ENCODE results near the gene IER5L. TPM values are rescaled to one million over a fixed set of nuclear protein-coding genes. Genes with fewer than 3 reads are reported as not detected.

IER5L gene
- total RNA-seq (2014; rRNA removed; shearing (Covaris generic)) (69.4 and 81.7 TPM in 2 replicates), polyA plus RNA-seq (2016; fragmentation: Nextera tagmentation; extraction: Ambion mirVana) (4.0 and 4.3 TPM in 2 replicates)

DNA sequence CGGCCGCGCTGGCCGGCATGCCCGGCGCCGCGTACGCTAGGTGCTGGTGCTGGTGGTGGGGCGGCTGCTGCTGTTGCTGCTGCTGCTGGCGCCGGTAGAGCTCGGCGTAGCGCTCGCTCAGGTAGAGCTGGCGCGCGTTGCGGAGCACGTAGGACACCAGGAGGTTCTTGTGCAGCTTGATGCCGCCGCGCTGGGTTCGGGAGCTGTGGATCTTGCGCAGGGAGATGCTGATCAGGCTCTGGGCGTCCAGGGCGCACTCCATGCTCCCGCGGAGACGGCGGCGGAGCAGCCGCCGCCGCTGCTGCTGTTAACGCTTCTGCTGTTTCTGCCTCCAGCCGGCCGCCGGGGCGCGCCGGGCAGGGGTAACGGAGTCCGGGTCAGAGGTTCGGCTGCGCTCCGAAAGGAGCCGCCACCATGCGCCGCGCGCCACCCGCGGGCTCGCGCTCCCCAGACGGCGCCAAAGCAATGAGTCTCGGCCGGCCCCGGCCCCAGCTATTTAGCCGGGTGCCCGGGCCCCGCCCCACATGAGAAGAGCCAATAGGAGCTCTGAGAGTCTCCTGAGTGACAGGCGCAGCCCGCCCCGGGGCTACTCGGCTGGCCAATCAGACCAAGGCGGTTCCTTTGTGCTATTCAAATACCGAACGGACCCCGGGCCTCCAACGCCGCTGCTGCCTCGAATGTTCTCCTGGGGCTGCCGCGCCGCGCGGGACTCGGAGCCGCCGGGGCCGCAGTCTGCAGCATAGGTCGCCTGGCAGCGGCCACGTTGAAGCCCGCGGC lies at the start of gene IER5L:
Gene IER5L, minus strand, starts transcription at position 471 of the 777 bp plus-strand sequence. Its CDS starts 209 bp downstream, at position 262.
- Histone ChIP-seq H3K4me1 (ENCODE audit: insufficient read depth) (peaks cover 9% of the 10 kb centered on the region), H3K27ac (peak within 1 kb of the TSS; percentile 97), H3K36me3 (ENCODE audit: low read depth) (no peaks in the 10 kb centered on the region), H2AFZ (no peak within 1 kb of the TSS), H3F3A (ENCODE audit: insufficient read depth) (peaks cover 16% of the 10 kb centered on the region), H3K27me3 (replicated peaks; ENCODE audit: insufficient read depth) (no peaks in the 10 kb centered on the region), H4K20me1 (ENCODE audit: insufficient read depth) (no peaks in the 10 kb centered on the region), H3K9ac (peak within 1 kb of the TSS; percentile 95), H3K79me2 (ENCODE audit: insufficient read depth) (peaks cover 26% of the 10 kb centered on the region), H3K9me3 (ENCODE audit: low read depth) (no peaks in the 10 kb centered on the region), H3K9me2 (ENCODE audit: insufficient read depth) (no peaks in the 10 kb centered on the region), H3K4me2 (ENCODE audit: unreplicated experiment) (peak within 1 kb of the TSS; percentile 87), H3K4me3 (peak within 1 kb of the TSS; percentile 99)
- WGBS, 2 experiments (ENCODE audit: low coverage in 1 of 2, low lambda C conversion rate in 2 of 2, missing lambda C conversion rate in 2 of 2) = 0% methylated on average over 68 to 85 of the region's 90 CpGs
- in situ Hi-C loops (cut with MboI) = loop anchor here (10.0 kb wide), 1 partner anchor 307 kb away; no protein-coding TSS in a partner anchor
- peak; percentile 97 for DNase-seq
- TF ChIP-seq EZH2 (IDR thresholded peaks at IDR 0.05; ENCODE audit: insufficient read depth, poor library complexity, severe bottlenecking) (no peak), EZH2phosphoT487 (IDR thresholded peaks at IDR 0.05; ENCODE audit: insufficient read depth, low read depth) (no peak)

GRCh38 chr9:129227843-129228189 lies 49.8 kb upstream of the IER5L start:
- WGBS, 2 experiments (ENCODE audit: low coverage in 1 of 2, low lambda C conversion rate in 2 of 2, missing lambda C conversion rate in 2 of 2) = 95 to 96% methylated on average over 10 of the region's 10 CpGs
- no peak overlapping the region for H3K4me3 ChIP-seq
- H3K4me2 ChIP-seq (ENCODE audit: unreplicated experiment) = no peak overlapping the region
- TF ChIP-seq EZH2phosphoT487 (IDR thresholded peaks at IDR 0.05; ENCODE audit: insufficient read depth, low read depth) (no peak), EZH2 (IDR thresholded peaks at IDR 0.05; ENCODE audit: insufficient read depth, poor library complexity, severe bottlenecking) (no peak)
- DNase-seq = no peak
- H2AFZ ChIP-seq = no peak overlapping the region
- H3F3A ChIP-seq (ENCODE audit: insufficient read depth) = 0 out of 2 replicates have a peak, but pooled peaks cover 4% of the 10 kb centered on the region
- no peak overlapping the region for H3K27ac ChIP-seq
- no peaks in the 10 kb centered on the region for H3K9me2 ChIP-seq (ENCODE audit: insufficient read depth)
- 0 out of 2 replicates have a peak, but pooled peaks cover 5% of the 10 kb centered on the region for H3K4me1 ChIP-seq (ENCODE audit: insufficient read depth)
- H3K9ac ChIP-seq = no peak overlapping the region
- no peaks in the 10 kb centered on the region for H3K79me2 ChIP-seq (ENCODE audit: insufficient read depth)
- no peaks in the 10 kb centered on the region for H4K20me1 ChIP-seq (ENCODE audit: insufficient read depth)
- H3K27me3 ChIP-seq (replicated peaks; ENCODE audit: insufficient read depth) = no peaks in the 10 kb centered on the region
- in situ Hi-C loops (cut with MboI) = no loop called here
- H3K36me3 ChIP-seq (ENCODE audit: low read depth) = no peaks in the 10 kb centered on the region
- no peaks in the 10 kb centered on the region for H3K9me3 ChIP-seq (ENCODE audit: low read depth)

DNA sequence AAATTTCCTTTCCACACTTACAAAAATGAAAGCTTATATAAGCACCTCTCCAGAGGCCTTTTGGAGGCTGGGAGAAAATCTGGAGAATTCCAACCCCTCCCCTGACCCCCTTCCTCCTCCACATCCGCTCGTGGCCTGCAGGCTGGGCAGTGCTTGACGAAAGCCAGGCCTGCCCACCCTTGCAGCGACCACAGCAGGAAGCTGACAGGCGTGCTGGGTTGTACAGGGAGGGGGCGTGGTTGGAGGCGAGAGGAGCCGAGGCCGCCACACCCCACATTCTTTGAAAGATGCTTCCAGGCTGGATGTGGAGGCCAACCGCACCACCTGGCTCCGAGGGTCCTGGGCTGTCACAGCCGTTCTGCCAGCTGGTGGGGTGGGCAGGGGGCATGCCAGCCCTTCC lies 47.8 kb upstream of the IER5L start:
- H3K27me3 ChIP-seq (replicated peaks; ENCODE audit: insufficient read depth) = no peaks in the 10 kb centered on the region
- 0 out of 2 replicates have a peak, but pooled peaks cover 4% of the 10 kb centered on the region for H3F3A ChIP-seq (ENCODE audit: insufficient read depth)
- H3K36me3 ChIP-seq (ENCODE audit: low read depth) = no peaks in the 10 kb centered on the region
- in situ Hi-C loops (cut with MboI) = no loop called here
- H3K9ac ChIP-seq = no peak overlapping the region
- TF ChIP-seq EZH2 (IDR thresholded peaks at IDR 0.05; ENCODE audit: insufficient read depth, poor library complexity, severe bottlenecking) (no peak), EZH2phosphoT487 (IDR thresholded peaks at IDR 0.05; ENCODE audit: insufficient read depth, low read depth) (no peak)
- H4K20me1 ChIP-seq (ENCODE audit: insufficient read depth) = no peaks in the 10 kb centered on the region
- H3K4me2 ChIP-seq (ENCODE audit: unreplicated experiment) = no peak overlapping the region
- no peaks in the 10 kb centered on the region for H3K79me2 ChIP-seq (ENCODE audit: insufficient read depth)
- H2AFZ ChIP-seq = peak overlapping the region; percentile 36; the same call in 1 of the 2 replicates
- H3K9me2 ChIP-seq (ENCODE audit: insufficient read depth) = no peaks in the 10 kb centered on the region
- peak; percentile 48 for DNase-seq
- H3K4me1 ChIP-seq (ENCODE audit: insufficient read depth) = 0 out of 2 replicates have a peak, but pooled peaks cover 5% of the 10 kb centered on the region
- 41 to 47% methylated on average over 12 of the region's 12 CpGs for WGBS, 2 experiments (ENCODE audit: low coverage in 1 of 2, low lambda C conversion rate in 2 of 2, missing lambda C conversion rate in 2 of 2)
- H3K9me3 ChIP-seq (ENCODE audit: low read depth) = no peaks in the 10 kb centered on the region
- H3K4me3 ChIP-seq = no peak overlapping the region
- H3K27ac ChIP-seq = no peak overlapping the region

DNA sequence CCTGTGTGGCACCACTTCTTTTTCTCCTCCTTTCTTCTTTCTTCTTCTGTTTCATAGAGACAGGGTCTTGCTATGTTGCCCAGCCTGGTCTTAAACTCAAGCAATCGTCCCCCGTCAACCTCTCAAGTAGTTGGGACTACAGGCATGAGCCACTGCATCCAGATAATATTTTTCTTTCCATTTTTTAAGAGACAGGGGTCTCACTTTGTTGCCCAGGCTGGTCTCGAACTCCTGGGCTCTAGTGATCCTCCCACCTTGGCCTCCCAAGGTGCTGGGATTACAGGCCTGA lies 47.4 kb upstream of the IER5L start:
- Histone ChIP-seq H3K27me3 (replicated peaks; ENCODE audit: insufficient read depth) (no peaks in the 10 kb centered on the region), H3F3A (ENCODE audit: insufficient read depth) (0 out of 2 replicates have a peak, but pooled peaks cover 4% of the 10 kb centered on the region)
- WGBS, 2 experiments (ENCODE audit: low coverage in 1 of 2, low lambda C conversion rate in 2 of 2, missing lambda C conversion rate in 2 of 2) = 92 to 98% methylated on average over 3 of the region's 3 CpGs

More for the DNA sequence above, 47.4 kb upstream of the IER5L start:
- no peaks in the 10 kb centered on the region for H3K79me2 ChIP-seq (ENCODE audit: insufficient read depth)
- in situ Hi-C loops (cut with MboI) = no loop called here
- H2AFZ ChIP-seq = peak overlapping the region; percentile 36; the same call in 1 of the 2 replicates
- no peaks in the 10 kb centered on the region for H3K36me3 ChIP-seq (ENCODE audit: low read depth)
- H3K9ac ChIP-seq = no peak overlapping the region
- H3K4me3 ChIP-seq = no peak overlapping the region
- H3K4me2 ChIP-seq (ENCODE audit: unreplicated experiment) = no peak overlapping the region
- no peaks in the 10 kb centered on the region for H3K9me2 ChIP-seq (ENCODE audit: insufficient read depth)
- DNase-seq = no peak
- 0 out of 2 replicates have a peak, but pooled peaks cover 5% of the 10 kb centered on the region for H3K4me1 ChIP-seq (ENCODE audit: insufficient read depth)
- H3K9me3 ChIP-seq (ENCODE audit: low read depth) = no peaks in the 10 kb centered on the region
- no peak for TF ChIP-seq EZH2 (IDR thresholded peaks at IDR 0.05; ENCODE audit: insufficient read depth, poor library complexity, severe bottlenecking)
- TF ChIP-seq EZH2phosphoT487 (IDR thresholded peaks at IDR 0.05; ENCODE audit: insufficient read depth, low read depth) = no peak
- H4K20me1 ChIP-seq (ENCODE audit: insufficient read depth) = no peaks in the 10 kb centered on the region
- H3K27ac ChIP-seq = no peak overlapping the region

Data from GM23248 (cell line).